PC-9 (cell line): Measurements from ENCODE around the gene IRF2BPL.

Experiments
- EZH2 ChIP-seq: fragments of 200-600 bp; sonication (generic); IDR thresholded peaks from 2 replicates; pipeline ENCODE4 v1.8.0; 2017; ENCODE audit warnings: antibody characterized with exemption, low read depth
- TF ChIP-seq, protein P1 (sequence below): fragments of 200-600 bp; sonication (generic); conservative IDR thresholded peaks from 2 replicates; pipeline ENCODE4 v1.6.1; 2017; ENCODE audit warnings: mixed run types, antibody characterized with exemption, mild to moderate bottlenecking, moderate library complexity

GRCh38 chr14:77055306-77055705 is 26.8 kb upstream of the IRF2BPL start:
- TF ChIP-seq, protein P1, sequence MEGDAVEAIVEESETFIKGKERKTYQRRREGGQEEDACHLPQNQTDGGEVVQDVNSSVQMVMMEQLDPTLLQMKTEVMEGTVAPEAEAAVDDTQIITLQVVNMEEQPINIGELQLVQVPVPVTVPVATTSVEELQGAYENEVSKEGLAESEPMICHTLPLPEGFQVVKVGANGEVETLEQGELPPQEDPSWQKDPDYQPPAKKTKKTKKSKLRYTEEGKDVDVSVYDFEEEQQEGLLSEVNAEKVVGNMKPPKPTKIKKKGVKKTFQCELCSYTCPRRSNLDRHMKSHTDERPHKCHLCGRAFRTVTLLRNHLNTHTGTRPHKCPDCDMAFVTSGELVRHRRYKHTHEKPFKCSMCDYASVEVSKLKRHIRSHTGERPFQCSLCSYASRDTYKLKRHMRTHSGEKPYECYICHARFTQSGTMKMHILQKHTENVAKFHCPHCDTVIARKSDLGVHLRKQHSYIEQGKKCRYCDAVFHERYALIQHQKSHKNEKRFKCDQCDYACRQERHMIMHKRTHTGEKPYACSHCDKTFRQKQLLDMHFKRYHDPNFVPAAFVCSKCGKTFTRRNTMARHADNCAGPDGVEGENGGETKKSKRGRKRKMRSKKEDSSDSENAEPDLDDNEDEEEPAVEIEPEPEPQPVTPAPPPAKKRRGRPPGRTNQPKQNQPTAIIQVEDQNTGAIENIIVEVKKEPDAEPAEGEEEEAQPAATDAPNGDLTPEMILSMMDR: no peak
- TF ChIP-seq EZH2: no peak
